IMR-90 (cell line): ENCODE results near the gene MTTP. TPM values are rescaled to one million over a fixed set of nuclear protein-coding genes. Genes with fewer than 3 reads are reported as not detected.

ENCODE experiments used
- ATAC-seq: fragments of 200-7000 bp; cut with Tn5 transposase; 2 replicates; pipeline ENCODE4 v1.9.1; 2020; ENCODE audit warnings: low read depth, mild to moderate bottlenecking, moderate library complexity
- BruUV-seq: library from RNA; stranded (reverse); fragments of 400-500 nt; replicated peaks from 2 replicates; lab custom pipeline; 2021; lab: Mats Ljungman, UMichigan
- CTCF ChIA-PET: fragments of 300-600 bp; formaldehyde crosslinking; extraction: SDS; loops from one replicate; lab custom pipeline; 2021; ENCODE audit warnings: antibody characterized with exemption; lab: Yijun Ruan, JAX
- POLR2A ChIA-PET: fragments of 300-600 bp; sonication (Branson Sonifier 250); formaldehyde crosslinking; loops from one replicate; lab custom pipeline; 2022; ENCODE audit warnings: antibody characterized with exemption; ENCODE audit not compliant: unreplicated experiment; lab: Charles Lee
- DNase-seq: peaks from one replicate; pipeline ENCODE4 v3.0.0; 2013
- H2AFZ ChIP-seq: replicated peaks from 2 replicates; pipeline ENCODE3; 2013; ENCODE audit warnings: low read length, mild to moderate bottlenecking; ENCODE audit not compliant: poor library complexity
- H2AK5ac ChIP-seq: 2 replicates; pipeline ENCODE4 v1.6.1; 2013; ENCODE audit warnings: low read depth, low read length, inconsistent platforms
- H2AK9ac ChIP-seq: replicated peaks from 2 replicates; pipeline ENCODE3; 2013; ENCODE audit warnings: mild to moderate bottlenecking, low read depth, low read length, moderate library complexity; ENCODE audit not compliant: poor library complexity
- H2BK120ac ChIP-seq: 2 replicates; pipeline ENCODE4 v1.6.1; 2013; ENCODE audit warnings: low read depth, low read length, inconsistent platforms
- H2BK15ac ChIP-seq: 3 replicates; pipeline ENCODE4 v1.6.1; 2013; ENCODE audit warnings: low read depth, low read length, inconsistent platforms
- H2BK20ac ChIP-seq: 2 replicates; pipeline ENCODE4 v1.6.1; 2013; ENCODE audit warnings: low read depth, mild to moderate bottlenecking, inconsistent platforms, low read length, moderate library complexity
- H2BK5ac ChIP-seq: 2 replicates; pipeline ENCODE4 v1.6.1; 2013; ENCODE audit warnings: mild to moderate bottlenecking, low read depth, low read length, inconsistent platforms; ENCODE audit not compliant: poor library complexity, severe bottlenecking
- H3K14ac ChIP-seq: replicated peaks from 2 replicates; pipeline ENCODE4 v1.6.1; 2013; ENCODE audit warnings: low read depth, low read length, inconsistent platforms
- H3K18ac ChIP-seq: 2 replicates; pipeline ENCODE4 v1.6.1; 2013; ENCODE audit warnings: low read depth, low read length, control low read depth
- H3K23ac ChIP-seq: 2 replicates; pipeline ENCODE4 v1.6.1; 2013; ENCODE audit warnings: low read depth, low read length, inconsistent platforms
- H3K27ac ChIP-seq: 2 replicates; pipeline ENCODE4 v1.5.1; 2013; ENCODE audit warnings: mild to moderate bottlenecking, control low read depth, low read length; ENCODE audit not compliant: insufficient read depth
- H3K27me3 ChIP-seq: 2 replicates; pipeline ENCODE4 v1.6.1; 2013; ENCODE audit warnings: low read length; ENCODE audit not compliant: control insufficient read depth, insufficient read depth
- H3K36me3 ChIP-seq: 2 replicates; pipeline ENCODE4 v1.6.1; 2013; ENCODE audit warnings: low read length, mixed read lengths; ENCODE audit not compliant: control insufficient read depth, insufficient read depth
- H3K4ac ChIP-seq: 2 replicates; pipeline ENCODE4 v1.6.1; 2013; ENCODE audit warnings: low read depth, low read length, inconsistent platforms
- H3K4me1 ChIP-seq: 2 replicates; pipeline ENCODE4 v1.6.1; 2013; ENCODE audit warnings: low read length, mixed read lengths; ENCODE audit not compliant: control insufficient read depth, insufficient read depth
- H3K4me2 ChIP-seq: 2 replicates; pipeline ENCODE4 v1.6.1; 2013; ENCODE audit warnings: low read depth, mild to moderate bottlenecking, control low read depth, low read length, moderate library complexity
- H3K4me3 ChIP-seq: 2 replicates; pipeline ENCODE4 v1.5.1; 2013; ENCODE audit warnings: low read depth, mild to moderate bottlenecking, control low read depth, low read length, moderate library complexity; ENCODE audit not compliant: insufficient read depth
- H3K56ac ChIP-seq: 2 replicates; pipeline ENCODE4 v1.6.1; 2013; ENCODE audit warnings: low read length, inconsistent platforms; ENCODE audit not compliant: insufficient read depth; ENCODE audit errors: extremely low read depth
- H3K79me1 ChIP-seq, 2 experiments: 2 replicates each; pipeline ENCODE4 v1.6.1; 2013; ENCODE audit warnings: low read length in 2 of 2, inconsistent platforms in 1 of 2, low read depth in 1 of 2
- H3K9ac ChIP-seq: 2 replicates; pipeline ENCODE4 v1.6.1; 2013; ENCODE audit warnings: low read depth, low read length, control low read depth
- H3K9me1 ChIP-seq: 2 replicates; pipeline ENCODE4 v1.6.1; 2013; ENCODE audit warnings: low read length, inconsistent platforms; ENCODE audit not compliant: insufficient read depth
- H3K9me3 ChIP-seq: 2 replicates; pipeline ENCODE4 v1.6.1; 2013; ENCODE audit warnings: low read length; ENCODE audit not compliant: control insufficient read depth, insufficient read depth
- H4K20me1 ChIP-seq: 2 replicates; pipeline ENCODE4 v1.6.1; 2013; ENCODE audit warnings: low read length, inconsistent platforms; ENCODE audit not compliant: insufficient read depth
- H4K5ac ChIP-seq: 2 replicates; pipeline ENCODE4 v1.6.1; 2013; ENCODE audit warnings: mild to moderate bottlenecking, low read depth, low read length, control low read depth
- H4K8ac ChIP-seq, 2 experiments: 2 replicates each; pipeline ENCODE4 v1.6.1; 2013; ENCODE audit warnings: low read depth in 2 of 2, low read length in 2 of 2, control low read depth in 1 of 2, inconsistent platforms in 1 of 2
- H4K91ac ChIP-seq: 2 replicates; pipeline ENCODE4 v1.6.1; 2013; ENCODE audit warnings: low read depth, low read length, inconsistent platforms; ENCODE audit not compliant: insufficient read depth
- SMC3 ChIP-seq: fragments of 150-350 bp; IDR thresholded peaks from 2 replicates; pipeline ENCODE4 v1.6.1; 2016; ENCODE audit warnings: low read depth, mild to moderate bottlenecking, antibody characterized with exemption, low read length, moderate library complexity
- WGBS, 2 experiments: methylation state at CpG; one replicate each; pipeline versions ENCODE4 v1.1.5 to v1.1.7; 2013; ENCODE audit warnings: missing lambda C conversion rate in 2 of 2; ENCODE audit not compliant: insufficient read length in 1 of 2; ENCODE audit errors: extremely low coverage in 2 of 2; 5-methylcytosine and 5-hydroxymethylcytosine counted together
- dilution Hi-C: fragments of 300-500 bp; cut with HindIII; formaldehyde crosslinking; loops from one replicate; pipeline ENCODE4 v1.14.3; 2018; ENCODE audit warnings: low sequenced_read_pairs; ENCODE audit not compliant: unreplicated experiment
- in situ Hi-C: fragments of 300-500 bp; cut with MboI; formaldehyde crosslinking; loops from 3 replicates; pipeline ENCODE4 v1.14.3; 2019; ENCODE audit warnings: low sequenced_read_pairs, inconsistent platforms, mixed read lengths
- intact Hi-C: fragments of 100-400 bp; cut with micrococcal nuclease; formaldehyde crosslinking; loops from 2 replicates; pipeline ENCODE4 v1.10.0; 2022
- polyA plus RNA-seq, 3 experiments: library from polyadenylated mRNA; depleted of rRNA; stranded (reverse); fragments of >200 nt; gene quantifications; 2 replicates each; pipeline ENCODE4 v1.2.3, GENCODE V29; 2012; ENCODE audit warnings: low replicate concordance in 1 of 3
- total RNA-seq: library from RNA; depleted of rRNA; stranded (reverse); fragments of >200 nt; gene quantifications from 2 replicates; pipeline ENCODE4 v1.2.3, GENCODE V29; 2012

The MTTP gene
- total and polyA plus RNA-seq, 2 of the 4 experiments (the other 2 are of a cell fraction) = under 0.01 to 0.03 TPM

GRCh38 chr4:99649208-99649607 lies 74.6 kb downstream of the MTTP start:
- no TSS peak for BruUV-seq
- H3K27ac ChIP-seq = no peak overlapping the region
- no peak overlapping the region for H3K4ac ChIP-seq
- no peak overlapping the region for H3K4me3 ChIP-seq
- H3K4me2 ChIP-seq = no peak overlapping the region
- no peak overlapping the region for H2BK20ac ChIP-seq
- H2AFZ ChIP-seq = peak overlapping the region; percentile 41
- no peak for TF ChIP-seq SMC3
- H3K9ac ChIP-seq = no peak overlapping the region
- no peaks in the 10 kb centered on the region for H3K79me1 ChIP-seq
- H3K27me3 ChIP-seq = peaks cover 5% of the 10 kb centered on the region
- no peak overlapping the region for H2BK15ac ChIP-seq
- H3K23ac ChIP-seq = no peak overlapping the region
- H3K18ac ChIP-seq = no peak overlapping the region
- H3K9me1 ChIP-seq = no peaks in the 10 kb centered on the region
- intact Hi-C loops = no loop called here
- H3K36me3 ChIP-seq = no peaks in the 10 kb centered on the region
- no peak overlapping the region for H4K8ac ChIP-seq
- ChIA-PET POLR2A (no interaction called here), CTCF (no interaction called here)
- no peak overlapping the region for H3K56ac ChIP-seq
- H2BK120ac ChIP-seq = no peak overlapping the region
- in situ Hi-C loops = no loop called here
- no peak overlapping the region for H4K91ac ChIP-seq
- ATAC-seq (no peak), DNase-seq (no peak)
- no peak overlapping the region for H2AK9ac ChIP-seq
- H3K9me3 ChIP-seq = no peaks in the 10 kb centered on the region; the same call in 1 of the 2 replicates
- H4K20me1 ChIP-seq = no peaks in the 10 kb centered on the region
- no peak overlapping the region for H3K14ac ChIP-seq
- dilution Hi-C loops = no loop called here
- no peak overlapping the region for H4K5ac ChIP-seq
- no peaks in the 10 kb centered on the region for H3K4me1 ChIP-seq
- H2BK5ac ChIP-seq = no peak overlapping the region
- H2AK5ac ChIP-seq = no peak overlapping the region
- WGBS, 2 experiments = 33% methylated on average over 2 of the region's 9 CpGs; no CpG with 5 or more reads in 1 of the 2 experiments
